ENCODE data around the gene FNDC10. TPM values are rescaled to one million over a fixed set of nuclear protein-coding genes. Genes with fewer than 3 reads are reported as not detected.
"Not testable (repeated sequence)": the region's sequence is repeated elsewhere in the genome, so short reads cannot be mapped to it uniquely, and the experiment has no call there.

The FNDC10 gene
- total and polyA plus RNA-seq, 5 donors from 2014 or later = 0.21 to 0.96 (median 0.32) TPM

- Histone ChIP-seq H3K36me3 (ENCODE audit: control insufficient read depth, insufficient read depth, low read length) (no peaks in the 10 kb centered on the region), H3K27ac (ENCODE audit: insufficient read depth, low read length, poor library complexity, severe bottlenecking) (no peak overlapping the region), H3K4me3 (ENCODE audit: low read depth, low read length) (no peak overlapping the region), H3K4me1 (ENCODE audit: control insufficient read depth, insufficient read depth, low read length, poor library complexity, severe bottlenecking) (peaks cover 5% of the 10 kb centered on the region), H3K9me3 (ENCODE audit: control insufficient read depth in 2 of 2, low read length in 2 of 2) (no peaks in the 10 kb centered on the region), H3K27me3 (ENCODE audit: control insufficient read depth, insufficient read depth, low read length) (no peaks in the 10 kb centered on the region)
- peak in 1 of 2 donors; percentile 14 for ATAC-seq (ENCODE audit: low read depth in 2 of 2)
- Mint-ChIP-seq H3K27ac (no peak overlapping the region), H3K4me3 (peak overlapping the region in 1 of 4 donors; percentile 66), H3K36me3 (no peaks in the 10 kb centered on the region), H3K27me3 (peaks cover 8% of the 10 kb centered on the region), H3K4me1 (peaks cover 0 to 13% (median 0%) of the 10 kb centered on the region in 4 donors), H3K9me3 (no peaks in the 10 kb centered on the region)
- no peak for DNase-seq
Measured at GRCh38 chr1:1597275-1597930, 2.5 kb downstream of the FNDC10 start.

- Histone ChIP-seq H3K36me3 (ENCODE audit: control insufficient read depth, insufficient read depth, low read length) (no peaks in the 10 kb centered on the region), H3K9me3 (ENCODE audit: control insufficient read depth in 2 of 2, low read length in 2 of 2) (no peaks in the 10 kb centered on the region), H3K4me3 (ENCODE audit: low read depth, low read length) (no peak overlapping the region), H3K27me3 (ENCODE audit: control insufficient read depth, insufficient read depth, low read length) (no peaks in the 10 kb centered on the region), H3K4me1 (ENCODE audit: control insufficient read depth, insufficient read depth, low read length, poor library complexity, severe bottlenecking) (peaks cover 5% of the 10 kb centered on the region), H3K27ac (ENCODE audit: insufficient read depth, low read length, poor library complexity, severe bottlenecking) (no peak overlapping the region)
- Mint-ChIP-seq H3K36me3 (no peaks in the 10 kb centered on the region), H3K4me1 (peaks cover 0 to 13% (median 0%) of the 10 kb centered on the region in 4 donors), H3K9me3 (no peaks in the 10 kb centered on the region), H3K27me3 (peaks cover 8% of the 10 kb centered on the region), H3K27ac (no peak overlapping the region), H3K4me3 (no peak overlapping the region)
- ATAC-seq (ENCODE audit: low read depth in 2 of 2) = no peak
- no peak for DNase-seq
Measured at GRCh38 chr1:1596493-1597274, 3.3 kb downstream of the FNDC10 start.

GRCh38 chr1:1595341-1595740 is 4.6 kb downstream of the FNDC10 start:
- not testable (repeated sequence) for H3K4me1 Mint-ChIP-seq; H3K9me3 ChIP-seq (ENCODE audit: control insufficient read depth in 2 of 2, low read length in 2 of 2); H3K4me3 ChIP-seq (ENCODE audit: low read depth, low read length); H3K27me3 ChIP-seq (ENCODE audit: control insufficient read depth, insufficient read depth, low read length); H3K4me3 Mint-ChIP-seq; H3K27ac ChIP-seq (ENCODE audit: insufficient read depth, low read length, poor library complexity, severe bottlenecking); H3K36me3 ChIP-seq (ENCODE audit: control insufficient read depth, insufficient read depth, low read length); H3K9me3 Mint-ChIP-seq; H3K27me3 Mint-ChIP-seq; ATAC-seq (ENCODE audit: low read depth in 2 of 2); DNase-seq; H3K4me1 ChIP-seq (ENCODE audit: control insufficient read depth, insufficient read depth, low read length, poor library complexity, severe bottlenecking); H3K27ac Mint-ChIP-seq; H3K36me3 Mint-ChIP-seq

- no peaks in the 10 kb centered on the region for H3K36me3 ChIP-seq (ENCODE audit: control insufficient read depth, insufficient read depth, low read length)
- no peaks in the 10 kb centered on the region for H3K4me1 ChIP-seq (ENCODE audit: control insufficient read depth, insufficient read depth, low read length, poor library complexity, severe bottlenecking)
- peaks cover 8% of the 10 kb centered on the region for H3K27me3 Mint-ChIP-seq
- no peaks in the 10 kb centered on the region for H3K9me3 ChIP-seq (ENCODE audit: control insufficient read depth in 2 of 2, low read length in 2 of 2)
- no peaks in the 10 kb centered on the region for H3K9me3 Mint-ChIP-seq
- ATAC-seq (ENCODE audit: low read depth in 2 of 2) (no peak), DNase-seq (no peak)
- no peak overlapping the region for H3K27ac ChIP-seq (ENCODE audit: insufficient read depth, low read length, poor library complexity, severe bottlenecking)
- H3K4me3 ChIP-seq (ENCODE audit: low read depth, low read length) = no peak overlapping the region
- no peak overlapping the region for H3K4me3 Mint-ChIP-seq
- no peaks in the 10 kb centered on the region for H3K36me3 Mint-ChIP-seq
- H3K4me1 Mint-ChIP-seq = peaks cover 0 to 10% (median 0%) of the 10 kb centered on the region in 4 donors
- no peak overlapping the region for H3K27ac Mint-ChIP-seq
- H3K27me3 ChIP-seq (ENCODE audit: control insufficient read depth, insufficient read depth, low read length) = no peaks in the 10 kb centered on the region
Measured at GRCh38 chr1:1594602-1595260, 5.2 kb downstream of the FNDC10 start.

GRCh38 chr1:1593834-1594601 is 5.9 kb downstream of the FNDC10 start:
- no peak for ATAC-seq (ENCODE audit: low read depth in 2 of 2)
- Mint-ChIP-seq H3K27me3 (peaks cover 7% of the 10 kb centered on the region), H3K36me3 (no peaks in the 10 kb centered on the region), H3K4me1 (peaks cover 0 to 9% (median 0%) of the 10 kb centered on the region in 4 donors), H3K4me3 (no peak overlapping the region), H3K27ac (peak overlapping the region in 2 of 3 donors; percentile 76 to 86), H3K9me3 (no peaks in the 10 kb centered on the region)
- H3K4me1 ChIP-seq (ENCODE audit: control insufficient read depth, insufficient read depth, low read length, poor library complexity, severe bottlenecking) = no peaks in the 10 kb centered on the region
- H3K36me3 ChIP-seq (ENCODE audit: control insufficient read depth, insufficient read depth, low read length) = no peaks in the 10 kb centered on the region
- H3K4me3 ChIP-seq (ENCODE audit: low read depth, low read length) = no peak overlapping the region
- no peaks in the 10 kb centered on the region for H3K9me3 ChIP-seq (ENCODE audit: control insufficient read depth in 2 of 2, low read length in 2 of 2)
- no peak for DNase-seq
- H3K27me3 ChIP-seq (ENCODE audit: control insufficient read depth, insufficient read depth, low read length) = no peaks in the 10 kb centered on the region
- no peak overlapping the region for H3K27ac ChIP-seq (ENCODE audit: insufficient read depth, low read length, poor library complexity, severe bottlenecking)

GRCh38 chr1:1591452-1591851 is 8.5 kb downstream of the FNDC10 start:
- DNase-seq (no peak), ATAC-seq (ENCODE audit: low read depth in 2 of 2) (no peak)
- Histone ChIP-seq H3K36me3 (ENCODE audit: control insufficient read depth, insufficient read depth, low read length) (no peaks in the 10 kb centered on the region), H3K9me3 (ENCODE audit: control insufficient read depth in 2 of 2, low read length in 2 of 2) (no peaks in the 10 kb centered on the region), H3K4me1 (ENCODE audit: control insufficient read depth, insufficient read depth, low read length, poor library complexity, severe bottlenecking) (no peaks in the 10 kb centered on the region), H3K4me3 (ENCODE audit: low read depth, low read length) (no peak overlapping the region), H3K27ac (ENCODE audit: insufficient read depth, low read length, poor library complexity, severe bottlenecking) (no peak overlapping the region), H3K27me3 (ENCODE audit: control insufficient read depth, insufficient read depth, low read length) (no peaks in the 10 kb centered on the region)
- no peak overlapping the region for H3K27ac Mint-ChIP-seq
- no peaks in the 10 kb centered on the region for H3K36me3 Mint-ChIP-seq
- peaks cover 9% of the 10 kb centered on the region for H3K27me3 Mint-ChIP-seq
- H3K9me3 Mint-ChIP-seq = no peaks in the 10 kb centered on the region
- H3K4me1 Mint-ChIP-seq = no peaks in the 10 kb centered on the region
- H3K4me3 Mint-ChIP-seq = no peak overlapping the region

GRCh38 chr1:1583347-1584010 is 16.5 kb downstream of the FNDC10 start:
- no peaks in the 10 kb centered on the region for H3K27me3 ChIP-seq (ENCODE audit: control insufficient read depth, insufficient read depth, low read length)
- H3K27ac ChIP-seq (ENCODE audit: insufficient read depth, low read length, poor library complexity, severe bottlenecking) = no peak overlapping the region
- DNase-seq = no peak
- ATAC-seq (ENCODE audit: low read depth in 2 of 2) = no peak
- H3K9me3 ChIP-seq (ENCODE audit: control insufficient read depth in 2 of 2, low read length in 2 of 2) = no peaks in the 10 kb centered on the region
- H3K4me3 ChIP-seq (ENCODE audit: low read depth, low read length) = no peak overlapping the region
- peaks cover 56% of the 10 kb centered on the region for H3K27me3 Mint-ChIP-seq
- no peaks in the 10 kb centered on the region for H3K36me3 Mint-ChIP-seq
- H3K4me1 ChIP-seq (ENCODE audit: control insufficient read depth, insufficient read depth, low read length, poor library complexity, severe bottlenecking) = no peaks in the 10 kb centered on the region
- no peaks in the 10 kb centered on the region for H3K36me3 ChIP-seq (ENCODE audit: control insufficient read depth, insufficient read depth, low read length)
- H3K9me3 Mint-ChIP-seq = no peaks in the 10 kb centered on the region
- peaks cover 0 to 2% (median 0%) of the 10 kb centered on the region in 4 donors for H3K4me1 Mint-ChIP-seq
- no peak overlapping the region for H3K27ac Mint-ChIP-seq
- H3K4me3 Mint-ChIP-seq = no peak overlapping the region
